GM18511 (cell line): Measurements from ENCODE around the gene AMIGO3.

ENCODE experiments used
- ATAC-seq: cut with Tn5 transposase; IDR thresholded peaks from one replicate; pipeline ENCODE4 v1.9.1; 2021; ENCODE audit warnings: mild to moderate bottlenecking, moderate library complexity; ENCODE audit not compliant: unreplicated experiment

The AMIGO3 gene

GRCh38 chr3:49725906-49726681 lies 6.6 kb upstream of the AMIGO3 start:
- no peak for ATAC-seq

- no peak for ATAC-seq
These were observed 5.1 kb upstream of the AMIGO3 start for GRCh38 chr3:49724586-49724985.

- peak; percentile 79 for ATAC-seq
These were observed 4.4 kb upstream of the AMIGO3 start, which contains the start of gene GMPPB for GRCh38 chr3:49723628-49724551. Gene GMPPB (minus strand): TSS chr3:49723951. CDS start chr3:49723726, 225 bp downstream.

- ATAC-seq, result no peak
These were observed 3.8 kb upstream of the AMIGO3 start for GRCh38 chr3:49723296-49723627.

GRCh38 chr3:49722896-49723295 lies 3.4 kb upstream of the AMIGO3 start:
- ATAC-seq, result no peak

- no peak for ATAC-seq
These were observed 2.7 kb upstream of the AMIGO3 start for GRCh38 chr3:49721896-49722781.

- no peak for ATAC-seq
These were observed 2.1 kb upstream of the AMIGO3 start for GRCh38 chr3:49721596-49721895.

- ATAC-seq, result no peak
These were observed 1.5 kb upstream of the AMIGO3 start for GRCh38 chr3:49720855-49721595.

- no peak for ATAC-seq
These were observed 648 bp downstream of the AMIGO3 start for GRCh38 chr3:49718858-49719213.

GRCh38 chr3:49717959-49718857 lies 1.3 kb downstream of the AMIGO3 start:
- ATAC-seq, result no peak

- no peak for ATAC-seq
These were observed 2.1 kb downstream of the AMIGO3 start for GRCh38 chr3:49717211-49717958.

- ATAC-seq, result no peak
These were observed 2.7 kb downstream of the AMIGO3 start for GRCh38 chr3:49716691-49717210.

GRCh38 chr3:49716169-49716568 lies 3.3 kb downstream of the AMIGO3 start:
- ATAC-seq, result no peak

GRCh38 chr3:49715611-49716121 lies 3.8 kb downstream of the AMIGO3 start:
- no peak for ATAC-seq

- no peak for ATAC-seq
These were observed 4.5 kb downstream of the AMIGO3 start for GRCh38 chr3:49714728-49715550.

- no peak for ATAC-seq
These were observed 6.0 kb downstream of the AMIGO3 start for GRCh38 chr3:49713336-49714105.
